Cerebellar cortex (tissue), 1 donor: ENCODE results near the gene EPHA7.

Source experiments
- DNase-seq: peaks from one replicate; pipeline ENCODE4 v3.0.0-alpha.2; 2015; ENCODE audit warnings: low spot score

Gene EPHA7

GRCh38 chr6:93393554-93394074 is 25.7 kb downstream of the EPHA7 start:
- peak; percentile 37 for DNase-seq

GRCh38 chr6:93392797-93393196 is 26.6 kb downstream of the EPHA7 start:
- DNase-seq: no peak

- no peak for DNase-seq
These were observed 27.4 kb downstream of the EPHA7 start for GRCh38 chr6:93391965-93392364.

- no peak for DNase-seq
These were observed 30.2 kb downstream of the EPHA7 start for GRCh38 chr6:93389192-93389591.

- no peak for DNase-seq
These were observed 31.3 kb downstream of the EPHA7 start for GRCh38 chr6:93388070-93388469.

- no peak for DNase-seq
These were observed 43.3 kb downstream of the EPHA7 start for GRCh38 chr6:93376026-93376540.

- DNase-seq: no peak
These were observed 45.9 kb downstream of the EPHA7 start for GRCh38 chr6:93373445-93373844.

- peak; percentile 53 for DNase-seq
These were observed 47.6 kb downstream of the EPHA7 start for GRCh38 chr6:93371756-93372155.

GRCh38 chr6:93369586-93370134 is 49.7 kb downstream of the EPHA7 start:
- peak; percentile 54 for DNase-seq

GRCh38 chr6:93366506-93366905 is 52.9 kb downstream of the EPHA7 start:
- DNase-seq: peak; percentile 72

GRCh38 chr6:93365445-93365844 is 53.9 kb downstream of the EPHA7 start:
- no peak for DNase-seq

- DNase-seq: no peak
These were observed 60.9 kb downstream of the EPHA7 start for GRCh38 chr6:93358435-93358834.

- no peak for DNase-seq
These were observed 66.8 kb downstream of the EPHA7 start for GRCh38 chr6:93352604-93353003.

GRCh38 chr6:93351222-93351621 is 68.1 kb downstream of the EPHA7 start:
- DNase-seq: no peak

- DNase-seq: no peak
These were observed 68.6 kb downstream of the EPHA7 start for GRCh38 chr6:93350774-93351173.

GRCh38 chr6:93344333-93344835 is 75.0 kb downstream of the EPHA7 start:
- no peak for DNase-seq

GRCh38 chr6:93343476-93343875 is 75.9 kb downstream of the EPHA7 start:
- peak; percentile 28 for DNase-seq

- peak; percentile 69 for DNase-seq
These were observed 77.3 kb downstream of the EPHA7 start for GRCh38 chr6:93341900-93342613.

- DNase-seq: no peak
These were observed 81.5 kb downstream of the EPHA7 start for GRCh38 chr6:93337772-93338394.

GRCh38 chr6:93337014-93337413 is 82.3 kb downstream of the EPHA7 start:
- DNase-seq: no peak

GRCh38 chr6:93329301-93330000 is 89.9 kb downstream of the EPHA7 start:
- no peak for DNase-seq

GRCh38 chr6:93327857-93328256 is 91.5 kb downstream of the EPHA7 start:
- no peak for DNase-seq
